HG02973 (cell line): ENCODE measurements around the gene WNT1.

ENCODE experiments used
- ATAC-seq: cut with Tn5 transposase; IDR thresholded peaks from one replicate; pipeline ENCODE4 v1.9.1; 2021; ENCODE audit warnings: moderate library complexity; ENCODE audit not compliant: unreplicated experiment

The WNT1 gene

GRCh38 chr12:48960834-48961233 is 17.3 kb upstream of the WNT1 start:
- ATAC-seq, result no peak

- no peak for ATAC-seq
Observed at GRCh38 chr12:48961331-48961730, 16.8 kb upstream of the WNT1 start.

DNA sequence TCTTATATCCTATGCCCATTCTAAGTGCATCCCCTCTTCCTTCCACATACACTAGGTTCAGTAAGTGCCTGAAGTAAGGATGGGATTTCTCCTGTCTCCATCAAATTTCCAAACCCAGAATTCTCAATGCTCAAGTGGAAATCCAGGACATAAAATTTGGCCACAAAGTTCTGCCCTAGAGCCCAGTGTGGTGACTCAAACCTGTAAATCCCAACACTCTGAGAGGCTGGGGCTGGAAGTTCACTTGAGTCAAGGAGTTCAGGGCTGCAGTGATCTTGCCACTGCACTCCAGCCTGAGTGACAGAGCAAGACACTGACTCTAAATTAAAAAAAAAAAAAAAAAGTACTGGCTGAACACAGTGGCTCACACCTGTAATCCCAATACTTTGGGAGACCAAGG is 16.3 kb upstream of the WNT1 start:
- ATAC-seq, result no peak

GRCh38 chr12:48965298-48965838 is 12.8 kb upstream of the WNT1 start:
- no peak for ATAC-seq

DNA sequence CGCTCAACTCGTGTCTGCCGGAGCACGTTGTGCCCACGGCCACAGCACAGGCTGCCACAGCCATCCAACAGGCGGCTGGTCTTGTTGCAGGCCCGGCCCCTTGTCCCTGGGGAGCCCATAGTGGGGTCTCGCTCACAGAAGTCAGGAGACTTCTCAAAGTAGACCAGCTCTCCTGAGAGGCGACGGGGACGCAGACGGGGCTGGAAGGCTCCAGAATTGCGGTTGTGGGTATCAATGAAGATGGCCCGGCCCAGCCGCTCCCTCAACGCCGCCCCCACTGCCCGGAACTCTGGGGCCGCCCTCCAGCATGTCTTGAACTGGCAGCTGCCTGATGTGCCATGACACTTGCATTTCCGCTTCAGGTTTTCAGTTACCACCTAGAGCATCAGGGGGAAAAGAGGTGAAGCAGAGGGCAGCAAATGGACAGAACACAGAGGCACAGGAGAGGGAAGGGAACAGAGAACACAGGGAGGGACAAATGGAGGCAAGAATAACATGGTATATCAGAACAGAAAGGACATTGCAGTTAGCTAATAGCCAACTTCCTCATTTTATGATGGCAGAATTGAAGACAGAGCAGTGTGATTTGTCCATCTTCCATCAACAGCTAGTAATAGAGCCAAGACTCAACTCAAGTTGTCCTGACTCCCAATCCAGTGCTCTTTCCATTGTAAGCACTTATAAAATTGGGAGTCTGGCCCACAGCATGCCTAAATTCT is 11.8 kb upstream of the WNT1 start:
- no peak for ATAC-seq

DNA sequence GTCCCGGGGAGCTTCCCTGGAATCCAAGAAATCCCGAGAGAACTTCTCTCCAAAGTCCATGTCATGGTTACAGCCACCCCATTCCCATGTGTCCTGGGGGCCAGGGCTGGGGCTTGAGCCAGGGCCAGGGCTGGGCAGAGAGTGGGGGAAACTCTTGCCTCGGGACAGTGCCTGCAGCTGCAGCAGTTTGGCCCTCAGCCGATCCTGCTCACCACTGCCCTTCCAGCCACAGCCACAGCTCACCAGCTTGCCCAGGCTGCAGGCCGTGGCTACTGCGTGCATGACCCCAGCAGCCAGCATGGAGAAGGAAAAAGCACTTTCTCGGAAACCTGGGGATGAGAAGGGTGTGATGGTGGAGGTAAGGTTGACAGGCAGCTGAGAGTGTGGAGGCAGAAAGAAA is 10.1 kb upstream of the WNT1 start:
- no peak for ATAC-seq

- no peak for ATAC-seq
Observed at GRCh38 chr12:48968467-48968866, 9.7 kb upstream of the WNT1 start.

GRCh38 chr12:48969160-48969771 is 8.9 kb upstream of the WNT1 start:
- ATAC-seq, result no peak

- no peak for ATAC-seq
Observed at GRCh38 chr12:48969833-48970701, 8.1 kb upstream of the WNT1 start.

GRCh38 chr12:48970702-48971334 is 7.3 kb upstream of the WNT1 start:
- no peak for ATAC-seq

GRCh38 chr12:48972213-48972951 is 5.7 kb upstream of the WNT1 start:
- no peak for ATAC-seq

DNA sequence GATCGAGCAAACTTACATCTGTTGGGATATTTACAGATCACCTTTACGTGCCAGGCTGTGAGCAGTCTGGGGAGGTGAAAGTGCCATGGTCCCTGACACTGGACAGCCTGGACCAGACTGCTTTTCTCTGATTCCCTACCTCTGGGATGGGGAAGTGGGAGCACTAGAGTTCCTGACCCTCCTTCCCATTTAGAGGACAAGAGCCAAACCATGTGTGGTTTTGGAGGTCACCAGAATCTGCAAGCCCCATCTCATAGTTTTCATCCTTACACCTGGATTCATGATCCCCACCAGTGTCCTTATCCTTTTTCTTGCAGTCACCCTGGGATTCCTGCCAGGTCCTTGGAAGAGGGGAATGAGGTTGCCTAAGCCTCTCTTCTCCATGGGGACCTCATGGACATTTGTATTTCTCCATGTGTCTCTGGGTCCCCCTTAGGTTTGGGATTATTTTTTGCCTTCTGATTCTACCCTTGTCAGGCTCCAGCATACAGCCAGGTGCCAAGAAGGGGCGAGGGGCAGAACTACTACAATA is 5.1 kb upstream of the WNT1 start:
- ATAC-seq, result no peak

- ATAC-seq, result no peak
Observed at GRCh38 chr12:48973531-48973930, 4.6 kb upstream of the WNT1 start.

DNA sequence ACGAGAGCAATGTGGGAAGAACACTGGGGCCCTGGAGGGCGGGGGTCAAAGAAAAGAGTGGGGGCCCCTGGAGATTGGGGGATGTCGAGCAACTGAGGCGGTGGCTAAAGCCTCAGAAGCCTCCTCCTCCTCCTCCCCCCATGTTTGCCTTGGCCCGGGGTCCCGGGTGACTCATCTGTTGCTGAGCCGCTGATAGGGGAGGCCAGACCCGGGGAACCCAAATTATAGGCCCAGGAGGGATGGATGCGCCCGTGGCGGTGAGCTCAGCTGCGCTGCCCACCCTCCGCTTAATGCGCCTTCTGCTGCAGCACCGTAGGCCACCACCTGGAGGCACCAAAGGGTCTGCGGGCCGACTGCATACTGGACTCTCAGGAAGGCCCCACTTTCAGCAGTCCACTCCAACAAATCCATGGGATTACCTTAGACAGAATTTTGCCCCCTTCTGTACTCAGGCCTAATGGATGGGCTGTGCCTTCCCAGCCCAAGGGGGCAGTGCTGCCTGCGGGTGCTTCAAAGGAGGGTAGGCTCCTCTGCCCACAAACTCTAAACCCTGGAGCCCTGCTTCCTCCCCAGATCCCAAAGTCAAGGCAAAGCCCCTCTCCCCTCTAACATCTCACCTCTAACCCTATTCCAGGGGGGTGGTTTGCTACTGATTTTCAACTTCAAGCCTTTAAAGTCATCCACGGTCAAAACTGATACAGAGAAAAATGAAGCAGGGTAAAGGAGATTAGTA is 4.0 kb upstream of the WNT1 start:
- ATAC-seq, result no peak

DNA sequence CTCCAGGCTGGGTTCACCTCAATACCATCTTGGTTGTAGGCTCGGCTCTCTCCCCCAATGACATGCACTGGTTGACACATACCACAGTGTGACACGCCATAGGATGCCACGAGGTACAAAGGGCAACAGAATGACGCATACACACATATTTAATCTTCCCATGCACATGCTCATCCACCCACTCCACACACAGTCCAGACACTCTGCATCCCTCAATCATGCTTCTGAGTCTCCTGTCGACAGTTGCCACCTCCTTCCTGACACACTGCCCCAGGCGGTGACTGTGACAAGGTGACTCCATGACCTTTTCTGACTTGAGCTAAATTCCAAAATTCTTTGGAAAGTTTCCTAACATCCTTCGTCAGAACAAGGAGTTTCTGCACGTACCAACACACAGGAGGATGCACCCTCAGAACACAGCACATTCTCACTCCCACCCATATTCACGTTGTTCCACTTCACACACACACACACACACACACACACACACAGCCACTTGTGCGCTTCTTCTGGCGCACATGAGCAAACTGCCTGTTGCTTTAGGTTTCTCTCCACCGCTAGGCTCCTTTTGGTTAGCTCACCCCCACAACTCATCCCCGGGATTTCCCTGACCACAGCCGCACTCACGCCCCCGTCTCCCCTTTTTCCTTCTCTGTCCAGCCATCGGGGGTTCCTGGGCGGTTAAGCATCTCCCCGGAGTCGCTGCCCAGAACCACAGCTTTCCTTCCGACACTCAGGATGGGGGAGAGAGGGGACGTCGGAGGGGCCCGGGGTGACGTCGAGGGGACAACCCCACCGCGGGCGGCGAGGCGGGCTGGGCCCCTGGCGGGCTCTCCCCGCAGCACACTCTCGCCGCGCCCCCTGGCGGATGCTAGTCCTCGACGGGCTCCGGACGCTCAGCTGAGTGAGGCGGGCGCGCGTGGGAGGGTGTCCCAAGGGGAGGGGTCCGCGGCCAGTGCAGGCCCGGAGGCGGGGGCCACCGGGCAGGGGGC is 536 bp upstream of the WNT1 start:
- peak; percentile 50 for ATAC-seq

DNA sequence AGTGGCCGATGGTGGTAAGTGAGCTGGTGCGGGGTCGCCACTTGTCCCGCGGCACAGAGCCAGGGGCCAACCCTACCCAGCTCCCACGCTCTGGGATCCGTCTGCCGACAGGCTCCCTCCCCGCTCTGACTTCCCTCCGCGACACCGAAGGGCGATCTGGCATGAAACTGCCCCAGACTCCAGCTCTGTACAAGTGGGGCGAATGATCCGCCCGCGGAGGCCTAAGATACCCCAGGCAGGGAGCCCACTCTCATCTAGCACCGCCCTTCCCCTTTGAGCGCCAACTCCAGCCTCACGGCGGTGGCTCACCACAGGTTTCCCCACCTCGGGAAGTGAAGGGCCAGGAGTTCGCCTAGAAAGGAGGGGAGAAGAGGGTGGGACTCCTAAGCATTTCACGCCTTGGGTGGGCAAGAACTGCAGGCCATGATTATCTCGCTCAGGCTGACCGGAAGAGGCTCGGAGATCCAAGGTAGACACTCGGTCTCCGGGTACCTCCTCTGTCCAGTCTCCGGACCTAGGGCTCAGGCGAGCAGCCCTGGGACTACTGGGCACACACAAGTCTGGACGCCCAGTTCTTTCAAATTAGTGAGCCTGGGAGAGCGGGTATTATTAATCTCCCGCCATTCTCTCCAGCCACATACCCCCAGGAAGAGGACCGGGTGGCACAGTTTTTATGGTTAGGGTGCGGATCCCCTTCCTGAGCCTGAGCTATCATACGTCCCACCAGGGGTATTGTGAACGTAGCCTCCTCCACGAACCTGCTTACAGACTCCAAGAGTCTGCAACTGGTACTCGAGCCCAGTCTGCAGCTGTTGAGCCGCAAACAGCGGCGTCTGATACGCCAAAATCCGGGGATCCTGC is 849 bp downstream of the WNT1 start:
- ATAC-seq, result no peak

GRCh38 chr12:48979602-48980388 is 1.7 kb downstream of the WNT1 start:
- no peak for ATAC-seq
